Activated T-cell treated with anti-CD3 and anti-CD28 coated beads, Interleukin-2, amount 50 U/mL, for 24 hours (primary cell): ENCODE measurements around the gene PIWIL1.

ENCODE experiments used
- DNase-seq: peaks from one replicate; pipeline ENCODE4 v3.0.0-alpha.2; 2020
- H3K27ac Mint-ChIP-seq: 2 replicates; pipeline ENCODE4 v1.8.0; 2020; ENCODE audit warnings: mild to moderate bottlenecking, mixed read lengths
- H3K27me3 Mint-ChIP-seq: 2 replicates; pipeline ENCODE4 v1.8.0; 2020; ENCODE audit warnings: mixed read lengths
- H3K36me3 Mint-ChIP-seq: 2 replicates; pipeline ENCODE4 v1.8.0; 2020; ENCODE audit warnings: low read depth, mixed read lengths
- H3K4me1 Mint-ChIP-seq: 2 replicates; pipeline ENCODE4 v1.8.0; 2020; ENCODE audit warnings: low read depth, mixed read lengths
- H3K4me3 Mint-ChIP-seq: 2 replicates; pipeline ENCODE4 v1.8.0; 2020; ENCODE audit warnings: mild to moderate bottlenecking, moderate library complexity, mixed read lengths
- H3K9me3 Mint-ChIP-seq: 2 replicates; pipeline ENCODE4 v1.8.0; 2020; ENCODE audit warnings: mixed read lengths

PIWIL1 gene

DNA sequence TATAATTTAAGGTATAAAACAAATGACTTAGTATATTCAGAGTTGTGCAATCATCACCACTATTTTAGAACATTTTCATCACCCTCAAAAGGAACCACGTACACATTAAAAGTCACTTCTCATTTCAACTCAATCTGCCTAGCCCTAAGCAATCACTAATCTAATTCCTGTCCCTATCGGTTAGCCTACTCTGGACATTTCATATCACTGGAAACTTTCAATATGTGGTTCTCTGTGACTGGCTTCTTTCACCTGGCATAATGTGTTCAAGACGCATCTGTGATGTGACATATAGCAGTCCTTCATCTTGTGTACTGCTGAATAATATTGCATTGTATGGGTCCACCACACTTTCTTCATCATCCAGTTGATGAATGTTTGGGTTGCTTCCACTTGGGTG, 15.4 kb upstream of the PIWIL1 start:
- Mint-ChIP-seq H3K27me3 (no peaks in the 10 kb centered on the region), H3K36me3 (no peaks in the 10 kb centered on the region), H3K9me3 (no peaks in the 10 kb centered on the region), H3K4me3 (no peak overlapping the region), H3K4me1 (peaks cover 2% of the 10 kb centered on the region), H3K27ac (no peak overlapping the region)
- no peak for DNase-seq

DNA sequence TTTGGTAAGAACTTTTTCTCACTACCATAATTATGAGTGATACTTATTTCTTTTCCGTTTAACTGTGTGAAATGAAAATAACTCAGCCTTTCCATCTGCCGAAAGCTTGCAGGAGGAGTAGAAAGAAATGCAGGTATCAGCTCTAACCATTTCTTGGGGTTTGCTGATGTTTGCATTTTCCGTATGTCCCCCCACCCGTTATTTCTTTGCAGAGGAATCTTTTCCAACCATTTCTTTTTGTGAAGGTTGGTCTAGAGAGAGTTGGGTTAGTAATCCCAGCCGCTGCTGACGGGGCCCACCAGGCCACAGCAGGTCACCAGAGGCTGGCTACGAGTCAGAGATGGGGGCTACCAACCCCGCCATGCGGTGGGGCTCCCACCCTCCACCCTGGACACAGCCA, 7.0 kb upstream of the PIWIL1 start:
- H3K27ac Mint-ChIP-seq, result no peak overlapping the region
- H3K4me1 Mint-ChIP-seq, result no peaks in the 10 kb centered on the region
- H3K4me3 Mint-ChIP-seq, result no peak overlapping the region
- DNase-seq, result no peak
- no peaks in the 10 kb centered on the region for H3K36me3 Mint-ChIP-seq
- peaks cover 26% of the 10 kb centered on the region for H3K27me3 Mint-ChIP-seq
- no peaks in the 10 kb centered on the region for H3K9me3 Mint-ChIP-seq

DNA sequence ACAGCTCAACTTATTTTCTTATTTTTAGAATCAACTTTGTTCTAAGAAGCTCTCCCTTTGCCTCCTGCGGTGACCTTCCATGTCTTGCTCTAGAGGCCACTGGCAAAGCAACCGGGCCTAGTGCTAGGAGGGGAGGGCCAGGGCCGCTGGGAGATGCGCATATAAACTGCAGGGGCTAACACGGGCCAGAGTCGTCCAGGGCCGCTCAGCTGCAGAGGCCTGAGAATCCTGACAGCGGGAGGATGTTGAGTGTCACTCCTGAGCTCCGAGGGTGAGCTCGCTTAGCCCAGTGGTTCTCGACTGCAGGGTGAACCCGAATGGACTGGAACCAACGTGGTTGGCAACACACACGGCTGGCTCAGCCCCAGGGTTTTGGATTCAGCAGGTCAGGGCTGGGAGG, 6.5 kb upstream of the PIWIL1 start:
- Mint-ChIP-seq H3K27ac (no peak overlapping the region), H3K27me3 (peaks cover 26% of the 10 kb centered on the region), H3K4me3 (no peak overlapping the region), H3K4me1 (no peaks in the 10 kb centered on the region), H3K36me3 (no peaks in the 10 kb centered on the region), H3K9me3 (no peaks in the 10 kb centered on the region)
- no peak for DNase-seq

DNA sequence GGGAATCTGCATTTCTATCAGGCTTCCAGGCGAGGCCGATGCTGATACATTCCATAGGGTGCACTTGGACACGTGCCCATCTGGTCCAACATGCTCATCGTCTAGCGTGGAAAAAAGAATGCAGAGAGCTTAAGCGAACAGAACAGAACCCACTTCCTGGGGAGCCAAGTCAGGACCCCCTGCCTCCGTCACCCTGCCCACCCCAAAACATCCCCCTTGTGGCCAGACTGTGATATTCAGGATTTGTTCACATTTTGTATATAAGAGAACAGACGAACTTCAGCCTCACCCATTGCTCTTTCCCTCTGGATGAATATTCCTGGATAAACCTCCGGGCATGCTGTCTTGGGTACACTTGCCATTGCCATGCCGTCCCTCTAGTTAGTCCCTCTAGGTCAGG, 4.3 kb upstream of the PIWIL1 start:
- Mint-ChIP-seq H3K4me1 (no peaks in the 10 kb centered on the region), H3K27ac (no peak overlapping the region), H3K4me3 (no peak overlapping the region)

DNA sequence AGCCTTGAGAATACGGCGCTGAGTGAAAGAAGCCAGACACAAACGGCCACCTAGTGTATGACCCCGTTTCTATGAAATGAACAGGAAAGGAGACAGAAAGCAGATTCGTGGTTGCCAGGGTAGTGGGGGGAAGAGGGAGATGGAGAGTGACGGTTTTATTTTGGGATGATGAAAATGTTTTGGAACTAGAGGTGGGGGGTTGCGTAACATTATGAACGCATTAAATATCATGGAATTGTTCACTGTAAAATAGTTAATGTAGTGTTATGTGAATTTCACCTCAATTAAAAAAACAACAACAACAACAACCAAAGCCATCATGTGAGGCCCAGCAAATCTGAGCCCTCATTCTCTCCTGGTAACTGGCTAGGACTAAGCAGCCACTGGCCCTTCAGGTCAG, 3.3 kb upstream of the PIWIL1 start:
- Mint-ChIP-seq H3K9me3 (no peaks in the 10 kb centered on the region), H3K4me3 (no peak overlapping the region), H3K36me3 (no peaks in the 10 kb centered on the region), H3K27me3 (peaks cover 23% of the 10 kb centered on the region), H3K4me1 (no peaks in the 10 kb centered on the region), H3K27ac (no peak overlapping the region)
- DNase-seq, result no peak

More for the DNA sequence above, 4.3 kb upstream of the PIWIL1 start:
- Mint-ChIP-seq H3K27me3 (peaks cover 20% of the 10 kb centered on the region), H3K36me3 (no peaks in the 10 kb centered on the region), H3K9me3 (no peaks in the 10 kb centered on the region)
- no peak for DNase-seq

DNA sequence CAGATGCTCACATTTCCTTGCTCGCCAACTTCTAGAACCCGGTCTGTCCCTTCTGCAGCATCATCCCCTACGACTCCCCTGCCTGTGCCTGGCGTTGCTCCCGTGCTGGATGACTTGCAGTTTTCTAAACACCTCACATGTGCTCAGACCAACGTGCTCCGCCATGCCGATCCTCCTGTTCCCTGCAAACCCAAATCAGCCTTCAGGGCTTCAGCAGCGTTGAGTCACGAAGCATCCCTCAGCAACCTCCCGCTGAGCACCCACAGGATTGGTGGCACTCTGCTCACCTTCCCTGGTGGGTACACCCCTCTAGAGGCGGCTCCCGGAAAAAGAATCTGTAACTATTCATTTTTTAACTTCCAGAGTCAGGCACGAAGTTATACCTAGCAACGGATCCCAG, 2.8 kb upstream of the PIWIL1 start:
- Mint-ChIP-seq H3K4me1 (peaks cover under 1% of the 10 kb centered on the region), H3K9me3 (no peaks in the 10 kb centered on the region), H3K27me3 (peaks cover 27% of the 10 kb centered on the region), H3K4me3 (no peak overlapping the region), H3K36me3 (no peaks in the 10 kb centered on the region), H3K27ac (no peak overlapping the region)
- DNase-seq, result no peak

DNA sequence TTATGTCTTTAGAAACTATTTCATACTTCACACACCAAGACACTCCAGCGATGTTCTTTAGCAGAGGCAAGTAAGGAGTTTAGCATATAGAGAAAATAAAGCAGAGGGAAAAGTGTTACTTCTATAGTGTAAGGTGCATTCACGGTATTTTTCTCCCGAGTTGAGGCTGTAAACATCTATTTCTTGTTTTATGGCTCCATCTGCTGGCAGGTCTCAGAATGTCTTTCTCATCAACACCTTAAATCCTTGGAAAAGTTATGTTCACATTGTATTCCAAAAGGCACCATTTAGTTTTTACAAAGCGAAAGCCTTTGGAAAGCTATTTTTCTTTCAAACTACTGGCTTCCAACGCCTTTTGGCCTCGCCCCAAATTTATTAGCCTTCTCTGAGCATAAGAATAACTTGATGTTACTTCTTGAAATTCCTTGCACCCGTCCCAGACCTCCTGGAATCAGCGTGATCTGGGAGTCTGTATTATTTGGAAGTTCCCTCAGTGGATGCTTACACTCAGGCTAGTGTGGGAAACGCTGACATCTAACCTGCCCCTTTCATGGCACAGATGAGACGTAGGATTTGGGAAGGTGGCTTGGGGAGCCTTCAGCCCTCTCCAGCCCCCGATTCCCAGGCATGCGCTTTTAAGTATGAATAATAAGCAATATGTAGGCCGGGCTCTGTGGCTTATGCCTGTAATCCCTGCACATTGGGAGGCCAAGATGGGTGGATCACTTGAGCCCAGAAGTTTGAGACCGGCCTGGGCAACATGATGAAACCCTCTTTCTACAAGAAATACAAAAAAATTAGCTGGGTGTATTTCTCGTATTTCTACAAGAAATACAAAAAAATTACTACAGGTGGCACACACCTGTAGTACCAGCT, 1.9 kb upstream of the PIWIL1 start:
- Mint-ChIP-seq H3K36me3 (no peaks in the 10 kb centered on the region), H3K4me3 (no peak overlapping the region), H3K27ac (no peak overlapping the region), H3K9me3 (no peaks in the 10 kb centered on the region), H3K27me3 (peaks cover 30% of the 10 kb centered on the region), H3K4me1 (peaks cover 2% of the 10 kb centered on the region)
- DNase-seq, result no peak

DNA sequence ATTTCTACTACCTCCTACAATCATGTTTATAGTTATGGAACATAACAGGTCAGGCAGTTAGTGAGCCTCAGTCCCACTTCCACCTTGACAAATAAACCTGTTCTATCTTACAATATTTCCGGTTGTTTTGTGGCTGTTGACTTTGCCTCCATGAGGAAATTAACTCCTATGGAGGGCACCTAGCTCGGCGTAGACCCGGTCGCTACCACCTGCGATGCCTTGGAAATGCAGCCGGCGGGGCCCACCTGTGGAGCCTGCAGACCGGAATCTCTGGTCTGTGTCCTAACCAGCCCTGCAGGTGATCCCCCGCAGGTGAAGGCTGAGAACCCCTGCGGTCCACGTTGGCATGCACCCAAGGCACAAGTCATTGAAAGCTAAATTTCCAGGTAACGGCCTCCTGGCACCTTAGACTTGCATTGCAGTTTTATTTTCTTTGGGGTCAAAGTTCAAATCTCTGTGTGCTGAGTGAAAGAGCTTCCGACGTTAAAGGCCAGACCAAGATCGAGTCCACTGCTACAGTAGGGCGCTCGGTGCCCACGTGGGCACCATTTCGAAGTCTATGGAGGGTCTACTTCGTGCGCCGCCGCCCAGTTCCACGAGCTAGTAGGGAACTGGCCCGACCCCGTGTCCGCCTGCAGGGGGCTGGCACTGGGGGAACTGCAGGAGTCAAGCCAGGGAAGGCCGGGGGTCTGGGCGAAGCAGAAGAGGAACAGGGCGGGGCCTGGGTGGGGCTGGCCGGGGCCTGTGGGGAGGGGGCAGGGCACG, 782 bp upstream of the PIWIL1 start:
- Mint-ChIP-seq H3K9me3 (no peaks in the 10 kb centered on the region), H3K27ac (no peak overlapping the region), H3K36me3 (no peaks in the 10 kb centered on the region), H3K27me3 (peaks cover 30% of the 10 kb centered on the region), H3K4me1 (peaks cover 2% of the 10 kb centered on the region), H3K4me3 (no peak overlapping the region)
- DNase-seq, result no peak

DNA sequence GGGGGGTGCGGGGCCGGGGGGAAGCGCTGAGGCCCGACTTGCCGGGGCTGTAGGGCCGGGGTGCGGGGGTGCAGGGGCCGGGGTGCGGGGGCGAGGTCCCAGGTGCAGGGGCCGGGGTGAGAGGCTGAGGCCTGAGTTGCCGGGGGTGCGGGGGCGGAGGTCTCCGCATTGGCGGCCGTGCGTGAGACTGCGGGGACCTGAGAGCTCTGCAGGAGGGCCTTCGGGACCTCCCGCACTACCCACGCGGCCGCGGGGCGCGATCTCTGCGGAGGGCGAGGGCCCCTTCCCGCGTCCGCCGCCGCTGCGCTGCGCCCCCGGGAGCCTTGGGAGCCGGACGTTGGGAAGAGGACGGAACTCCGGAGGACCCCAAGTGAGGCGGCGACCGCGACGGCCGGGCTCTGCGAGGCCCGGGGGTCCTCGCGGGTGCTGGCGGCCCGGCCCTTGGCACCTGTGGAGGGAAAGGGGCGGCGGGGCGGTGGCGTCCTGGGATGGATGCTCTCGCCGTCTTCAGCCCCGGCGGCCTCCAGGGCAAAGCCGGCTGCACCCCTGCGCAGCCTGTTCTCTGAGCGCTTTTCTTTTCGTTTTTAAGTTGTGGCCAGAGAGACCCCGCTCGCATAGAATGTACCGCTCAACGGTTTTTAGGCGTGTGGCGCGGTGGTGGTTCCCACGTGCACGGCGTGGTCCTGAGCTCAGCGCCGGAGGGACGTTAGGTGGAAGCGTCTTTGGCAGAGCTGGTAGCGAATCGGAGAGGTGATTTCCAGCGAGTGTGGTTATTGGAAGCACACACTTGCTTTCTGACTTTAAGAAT, 1.3 kb downstream of the PIWIL1 start:
- peaks cover 2% of the 10 kb centered on the region for H3K4me1 Mint-ChIP-seq
- no peak overlapping the region for H3K27ac Mint-ChIP-seq
- H3K9me3 Mint-ChIP-seq, result no peaks in the 10 kb centered on the region
- H3K27me3 Mint-ChIP-seq, result peaks cover 22% of the 10 kb centered on the region
- DNase-seq, result no peak
- no peaks in the 10 kb centered on the region for H3K36me3 Mint-ChIP-seq
- H3K4me3 Mint-ChIP-seq, result no peak overlapping the region

DNA sequence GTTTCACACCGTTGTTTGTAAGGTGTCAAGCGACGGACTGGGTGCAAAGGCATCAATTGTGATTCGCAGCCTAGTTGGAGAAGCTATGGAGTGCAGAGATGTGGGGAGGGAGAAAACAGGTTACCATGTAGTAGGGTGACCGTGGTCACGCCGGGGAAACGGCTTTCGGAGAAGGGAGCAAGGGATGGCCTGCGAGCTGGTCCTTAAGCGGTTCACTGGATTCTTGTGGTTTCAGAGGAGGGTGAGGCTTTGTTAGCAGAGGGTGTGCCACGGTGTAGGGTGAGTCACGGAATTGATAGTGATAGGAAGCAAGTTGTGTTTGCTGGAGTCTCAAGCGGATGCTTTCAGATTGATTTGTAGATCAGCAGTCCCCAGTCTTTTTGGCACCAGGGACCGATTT, 2.3 kb downstream of the PIWIL1 start:
- Mint-ChIP-seq H3K4me1 (peaks cover 2% of the 10 kb centered on the region), H3K27ac (no peak overlapping the region), H3K9me3 (no peaks in the 10 kb centered on the region), H3K36me3 (no peaks in the 10 kb centered on the region), H3K4me3 (no peak overlapping the region), H3K27me3 (peaks cover 14% of the 10 kb centered on the region)
- DNase-seq, result no peak

DNA sequence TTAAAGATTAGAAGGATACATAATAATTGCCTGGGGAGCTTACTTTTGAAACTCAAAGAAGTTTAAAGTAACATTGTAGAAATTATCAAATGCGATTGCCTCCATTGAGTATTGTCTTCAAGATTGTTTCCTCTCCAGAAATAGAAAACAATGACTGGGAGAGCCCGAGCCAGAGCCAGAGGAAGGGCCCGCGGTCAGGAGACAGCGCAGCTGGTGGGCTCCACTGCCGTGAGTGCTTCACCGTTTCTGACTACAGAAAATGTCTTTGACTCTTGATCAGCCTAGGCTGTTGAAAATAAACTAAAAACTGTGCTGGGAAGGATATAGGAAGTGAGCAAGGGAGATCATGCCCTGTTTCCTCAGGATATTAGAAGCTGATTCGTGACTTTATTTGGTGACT, 4.8 kb downstream of the PIWIL1 start:
- peaks cover 12% of the 10 kb centered on the region for H3K27me3 Mint-ChIP-seq
- DNase-seq, result no peak
- no peak overlapping the region for H3K27ac Mint-ChIP-seq
- no peaks in the 10 kb centered on the region for H3K36me3 Mint-ChIP-seq
- no peaks in the 10 kb centered on the region for H3K9me3 Mint-ChIP-seq
- H3K4me1 Mint-ChIP-seq, result peaks cover 2% of the 10 kb centered on the region
- H3K4me3 Mint-ChIP-seq, result no peak overlapping the region

DNA sequence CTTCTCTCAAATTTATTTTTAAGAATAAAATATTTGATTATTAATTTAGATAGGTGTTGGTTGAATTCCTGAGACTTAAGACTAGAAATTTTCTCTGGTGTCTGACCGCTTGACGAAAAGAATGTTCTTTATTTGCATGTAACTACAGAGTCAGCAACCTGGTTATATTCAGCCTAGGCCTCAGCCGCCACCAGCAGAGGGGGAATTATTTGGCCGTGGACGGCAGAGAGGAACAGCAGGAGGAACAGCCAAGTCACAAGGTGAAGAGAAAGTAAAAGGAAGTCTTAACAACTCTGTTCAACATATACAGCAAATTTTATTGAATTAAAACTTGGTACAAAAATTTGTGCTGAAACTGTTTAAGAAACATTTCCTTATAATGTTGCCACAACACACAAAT, 5.2 kb downstream of the PIWIL1 start:
- no peaks in the 10 kb centered on the region for H3K9me3 Mint-ChIP-seq
- DNase-seq, result no peak
- H3K36me3 Mint-ChIP-seq, result no peaks in the 10 kb centered on the region
- no peak overlapping the region for H3K4me3 Mint-ChIP-seq
- no peak overlapping the region for H3K27ac Mint-ChIP-seq
- H3K4me1 Mint-ChIP-seq, result peaks cover 2% of the 10 kb centered on the region
- peaks cover 12% of the 10 kb centered on the region for H3K27me3 Mint-ChIP-seq

DNA sequence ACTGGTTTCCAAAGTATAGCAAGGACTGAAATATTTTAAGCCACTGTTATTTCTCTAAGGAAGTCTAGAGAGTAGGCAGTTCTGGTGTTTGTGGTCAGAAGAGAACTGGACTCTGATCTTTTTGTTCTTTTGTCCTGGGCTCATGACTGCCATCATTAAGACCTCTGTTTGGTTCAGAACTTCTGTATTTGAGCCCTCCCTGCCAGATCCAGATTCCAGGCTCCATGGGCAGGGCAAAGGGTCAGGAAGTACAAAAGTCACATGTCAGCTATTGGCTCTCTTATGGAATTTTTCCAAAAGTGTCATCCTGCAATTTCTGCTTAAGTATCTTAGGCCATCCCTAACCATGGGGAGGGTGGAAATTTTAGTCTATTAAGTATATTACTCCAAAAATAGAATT, 6.8 kb downstream of the PIWIL1 start:
- H3K36me3 Mint-ChIP-seq, result no peaks in the 10 kb centered on the region

DNA sequence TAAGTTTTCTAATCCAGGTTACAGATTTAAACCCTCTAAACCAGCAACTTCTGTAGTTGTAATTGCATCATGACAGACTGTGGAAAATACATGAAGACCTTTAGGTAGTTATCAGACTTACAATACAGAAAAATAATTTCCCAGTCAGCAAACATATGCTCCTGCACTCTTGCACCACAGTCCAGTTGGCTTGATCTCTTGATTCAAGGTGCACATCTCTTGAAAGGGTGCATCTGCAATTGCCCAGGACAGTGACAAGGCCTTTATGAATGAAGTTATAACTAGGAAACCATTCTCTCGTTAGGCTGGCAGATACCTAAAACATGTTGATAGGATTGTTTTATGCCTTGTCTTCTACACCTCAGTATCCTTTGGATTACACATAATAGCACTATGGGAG, 7.6 kb downstream of the PIWIL1 start:
- Mint-ChIP-seq H3K27me3 (peaks cover 5% of the 10 kb centered on the region), H3K9me3 (no peaks in the 10 kb centered on the region), H3K4me1 (no peaks in the 10 kb centered on the region), H3K27ac (no peak overlapping the region), H3K36me3 (no peaks in the 10 kb centered on the region), H3K4me3 (no peak overlapping the region)
- DNase-seq, result no peak

More for the DNA sequence above, 6.8 kb downstream of the PIWIL1 start:
- peaks cover 2% of the 10 kb centered on the region for H3K4me1 Mint-ChIP-seq
- no peak overlapping the region for H3K4me3 Mint-ChIP-seq
- H3K27ac Mint-ChIP-seq, result no peak overlapping the region
- no peak for DNase-seq
- peaks cover 13% of the 10 kb centered on the region for H3K27me3 Mint-ChIP-seq
- no peaks in the 10 kb centered on the region for H3K9me3 Mint-ChIP-seq
